GM19452 (cell line): ENCODE results near the gene NOP53.
"Not testable (repeated sequence)": the region's sequence is repeated elsewhere in the genome, so short reads cannot be mapped to it uniquely, and the experiment has no call there.

ENCODE experiments used
- ATAC-seq: cut with Tn5 transposase; IDR thresholded peaks from one replicate; pipeline ENCODE4 v1.9.1; 2021; ENCODE audit not compliant: unreplicated experiment

Gene NOP53

DNA sequence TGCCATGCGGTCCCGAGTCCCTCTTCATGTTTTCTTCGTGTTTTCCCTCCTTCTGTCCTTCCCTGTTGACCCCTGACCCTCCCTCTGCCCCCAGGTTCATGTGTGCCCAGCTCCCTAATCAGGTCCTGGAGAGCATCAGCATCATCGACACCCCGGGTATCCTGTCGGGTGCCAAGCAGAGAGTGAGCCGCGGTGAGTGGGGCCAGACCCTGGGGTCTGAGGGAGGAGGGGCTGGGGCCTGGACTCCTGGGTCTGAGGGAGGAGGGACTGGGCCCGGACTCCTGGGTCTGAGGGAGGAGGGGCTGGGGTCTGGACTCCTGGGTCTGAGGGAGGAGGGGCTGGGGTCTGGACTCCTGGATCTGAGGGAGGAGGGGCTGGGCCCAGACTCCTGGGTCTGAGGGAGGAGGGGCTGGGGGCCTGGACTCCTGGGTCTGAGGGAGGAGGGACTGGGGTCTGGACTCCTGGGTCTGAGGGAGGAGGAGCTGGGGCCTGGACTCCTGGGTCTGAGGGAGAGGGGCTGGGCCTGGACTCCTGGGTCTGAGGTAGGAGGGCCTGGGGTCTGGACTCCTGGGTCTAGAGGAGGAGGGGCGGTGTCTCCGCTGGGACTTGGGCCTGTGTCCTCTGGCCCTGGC, 26.8 kb upstream of the NOP53 start:
- ATAC-seq, result not testable (repeated sequence)

DNA sequence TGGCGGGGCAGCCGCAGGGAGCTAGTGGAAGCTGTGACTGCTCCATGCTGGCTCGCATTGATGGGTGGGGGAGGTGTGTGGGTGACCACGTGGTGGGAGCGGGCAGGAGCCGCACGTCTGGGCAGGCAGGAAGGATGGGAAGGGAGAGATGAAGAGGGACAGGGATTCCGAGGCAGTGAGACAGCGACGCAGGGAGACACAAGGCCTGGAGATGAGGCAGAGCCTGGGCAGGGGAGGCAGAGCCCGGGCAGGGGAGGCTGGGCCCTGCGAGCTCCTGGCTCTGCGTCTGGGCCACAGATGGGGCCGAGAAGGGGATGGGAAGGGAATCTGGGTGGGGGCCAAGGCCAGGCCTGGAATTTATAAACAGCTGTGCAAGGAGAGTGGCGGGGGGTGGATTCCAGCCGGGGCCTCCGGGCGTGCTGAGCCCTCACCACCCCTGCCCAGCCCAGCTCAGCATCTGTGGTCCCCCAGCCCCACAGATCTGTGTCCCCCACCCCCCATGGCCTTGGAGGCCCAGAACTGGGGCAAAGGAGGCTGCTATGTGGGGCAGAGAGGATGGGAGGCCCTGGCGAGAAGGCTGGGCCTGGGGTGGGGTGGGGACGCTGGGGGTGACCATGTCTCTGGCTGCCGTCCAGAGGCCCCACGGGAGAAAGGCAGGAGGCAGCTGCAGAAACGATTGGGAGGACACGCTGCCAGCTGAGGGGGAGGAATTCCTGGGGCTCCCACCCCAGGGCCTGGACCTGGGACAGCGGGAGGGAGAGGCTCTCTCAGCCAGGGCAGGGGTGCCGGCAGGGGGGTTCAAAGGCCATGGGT, 26.1 kb upstream of the NOP53 start:
- ATAC-seq, result no peak

DNA sequence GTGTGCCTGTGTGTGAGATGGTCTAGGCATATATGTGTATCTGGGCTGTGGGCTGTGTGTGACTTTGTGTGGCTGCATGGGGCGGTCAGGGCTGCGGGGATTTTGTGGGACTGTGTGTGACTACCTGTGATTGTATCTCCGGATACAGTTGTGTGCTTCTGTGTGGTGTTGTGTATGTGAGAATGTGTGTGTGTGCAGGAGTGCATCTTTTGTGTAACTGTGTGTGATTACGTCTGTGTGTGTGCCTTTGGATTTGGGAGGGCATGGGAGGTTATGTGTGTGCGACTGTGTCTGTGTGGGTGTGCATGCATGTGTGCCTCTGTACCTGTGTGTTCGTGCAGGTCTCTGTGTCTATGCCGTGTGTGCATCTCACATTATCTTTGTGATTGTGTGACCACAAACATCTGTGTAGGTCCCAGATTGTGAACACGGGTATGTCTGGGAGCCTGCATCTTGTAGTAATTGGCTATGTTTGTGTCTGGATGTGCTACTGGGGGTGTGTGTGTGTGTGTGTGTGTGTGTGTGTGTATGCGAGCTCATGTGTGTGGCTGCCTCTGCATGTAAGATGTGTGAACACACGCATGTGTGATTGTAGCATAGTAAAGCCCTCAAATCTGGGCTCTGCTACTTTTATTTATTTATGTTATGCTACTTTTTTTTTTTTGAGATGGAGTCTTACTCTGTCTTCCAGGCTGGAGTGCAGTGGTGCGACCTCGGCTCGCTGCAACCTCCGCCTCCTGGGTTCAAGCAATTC, 24.5 kb upstream of the NOP53 start:
- no peak for ATAC-seq

GRCh38 chr19:47723581-47723940, 21.8 kb upstream of the NOP53 start:
- no peak for ATAC-seq

DNA sequence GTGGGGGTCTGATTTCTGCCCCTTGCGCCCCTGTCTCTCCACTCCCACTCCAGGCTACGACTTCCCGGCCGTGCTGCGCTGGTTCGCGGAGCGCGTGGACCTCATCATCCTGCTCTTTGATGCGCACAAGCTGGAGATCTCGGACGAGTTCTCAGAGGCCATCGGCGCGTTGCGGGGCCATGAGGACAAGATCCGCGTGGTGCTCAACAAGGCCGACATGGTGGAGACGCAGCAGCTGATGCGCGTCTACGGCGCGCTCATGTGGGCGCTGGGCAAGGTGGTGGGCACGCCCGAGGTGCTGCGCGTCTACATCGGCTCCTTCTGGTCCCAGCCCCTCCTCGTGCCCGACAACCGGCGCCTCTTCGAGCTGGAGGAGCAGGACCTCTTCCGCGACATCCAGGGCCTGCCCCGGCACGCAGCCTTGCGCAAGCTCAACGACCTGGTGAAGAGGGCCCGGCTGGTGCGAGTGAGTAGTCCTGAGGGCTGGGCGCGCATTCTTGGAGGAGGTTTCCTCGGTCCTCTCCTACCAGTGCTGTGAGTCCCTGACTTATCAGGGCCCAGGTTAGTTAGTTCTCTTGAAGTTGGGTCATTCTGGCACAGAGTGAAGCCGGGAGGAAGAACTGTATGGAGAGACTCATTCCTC, 19.5 kb upstream of the NOP53 start:
- ATAC-seq, result no peak

- ATAC-seq, result no peak
Observed at GRCh38 chr19:47726467-47726866, 18.9 kb upstream of the NOP53 start.

- not testable (repeated sequence) for ATAC-seq
Observed at GRCh38 chr19:47728295-47728694, 17.1 kb upstream of the NOP53 start.

GRCh38 chr19:47729468-47729798, 15.9 kb upstream of the NOP53 start:
- no peak for ATAC-seq

- ATAC-seq, result no peak
Observed at GRCh38 chr19:47729799-47730520, 15.4 kb upstream of the NOP53 start.

DNA sequence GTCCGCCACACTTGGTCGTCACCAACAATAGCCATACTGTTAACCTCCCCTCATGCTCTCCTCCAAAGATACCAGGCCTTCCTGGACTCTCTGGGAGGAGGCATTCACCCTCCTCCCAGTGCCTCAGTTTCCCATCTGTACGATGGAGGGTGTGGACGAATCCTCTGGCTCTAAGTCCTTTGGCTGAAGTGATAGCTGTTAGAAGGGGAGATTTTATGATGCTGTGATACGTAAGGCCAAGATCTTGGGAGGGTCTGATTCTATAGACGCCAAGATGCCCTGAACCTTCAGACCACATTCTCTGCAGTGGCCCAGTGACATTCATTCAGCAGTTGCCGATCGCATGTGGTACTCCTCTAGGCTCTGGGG, 14.8 kb upstream of the NOP53 start:
- ATAC-seq, result no peak

GRCh38 chr19:47730910-47731309, 14.4 kb upstream of the NOP53 start:
- ATAC-seq, result no peak

GRCh38 chr19:47735131-47735530, 10.2 kb upstream of the NOP53 start:
- ATAC-seq, result no peak

DNA sequence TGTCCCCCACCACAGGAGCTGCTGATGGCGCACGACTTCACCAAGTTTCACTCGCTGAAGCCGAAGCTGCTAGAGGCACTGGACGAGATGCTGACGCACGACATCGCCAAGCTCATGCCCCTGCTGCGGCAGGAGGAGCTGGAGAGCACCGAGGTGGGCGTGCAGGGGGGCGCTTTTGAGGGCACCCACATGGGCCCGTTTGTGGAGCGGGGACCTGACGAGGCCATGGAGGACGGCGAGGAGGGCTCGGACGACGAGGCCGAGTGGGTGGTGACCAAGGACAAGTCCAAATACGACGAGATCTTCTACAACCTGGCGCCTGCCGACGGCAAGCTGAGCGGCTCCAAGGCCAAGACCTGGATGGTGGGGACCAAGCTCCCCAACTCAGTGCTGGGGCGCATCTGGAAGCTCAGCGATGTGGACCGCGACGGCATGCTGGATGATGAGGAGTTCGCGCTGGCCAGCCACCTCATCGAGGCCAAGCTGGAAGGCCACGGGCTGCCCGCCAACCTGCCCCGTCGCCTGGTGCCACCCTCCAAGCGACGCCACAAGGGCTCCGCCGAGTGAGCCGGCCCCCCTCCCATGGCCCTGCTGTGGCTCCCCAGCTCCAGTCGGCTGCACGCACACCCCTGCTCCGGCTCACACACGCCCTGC, 4.4 kb upstream of the NOP53 start:
- no peak for ATAC-seq

DNA sequence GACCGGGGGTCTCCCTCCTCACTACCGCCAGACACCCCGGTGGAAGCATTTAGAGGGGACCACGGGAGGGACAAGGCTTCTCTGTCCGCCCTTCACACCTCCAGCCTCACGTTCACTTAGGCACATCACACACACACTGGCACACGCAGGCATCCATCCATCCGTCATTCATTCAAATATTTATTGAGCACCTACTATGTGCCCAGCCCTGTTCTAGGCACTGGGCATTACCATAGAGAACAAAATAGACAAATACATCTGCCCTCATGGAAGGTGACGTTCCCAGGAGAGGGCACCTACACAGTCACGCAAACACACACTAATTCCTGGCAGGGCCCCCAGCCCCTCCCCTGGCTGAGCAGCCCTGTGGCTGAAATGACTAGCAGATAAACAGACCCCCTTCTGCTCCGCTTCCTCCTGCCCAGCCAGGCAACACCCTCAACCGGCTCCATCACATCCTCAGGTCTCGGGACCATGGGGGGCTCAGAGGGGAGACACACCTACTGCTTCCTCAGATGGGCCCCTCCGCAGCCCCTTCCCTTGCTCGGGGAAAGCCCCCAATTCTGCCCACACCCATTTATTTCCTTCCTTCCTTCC, 3.7 kb upstream of the NOP53 start:
- ATAC-seq, result no peak

DNA sequence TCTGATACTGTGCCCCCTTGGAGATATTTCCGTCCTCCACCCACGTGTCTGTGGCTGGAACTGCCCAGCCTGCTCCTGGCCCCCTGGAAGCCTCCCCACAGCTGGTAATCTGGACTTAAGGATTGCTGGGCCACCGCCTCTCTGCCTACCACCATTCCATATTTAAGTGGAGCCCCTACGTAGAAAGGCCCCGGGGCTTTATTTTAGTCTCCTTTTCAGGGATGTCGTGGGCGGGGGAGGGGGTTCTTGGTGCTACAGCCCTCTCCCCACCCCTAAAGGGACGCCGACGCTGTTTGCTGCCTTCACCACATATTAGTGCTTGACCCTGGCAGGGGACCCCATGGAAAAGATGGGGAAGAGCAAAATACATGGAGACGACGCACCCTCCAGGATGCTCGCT, 2.7 kb upstream of the NOP53 start:
- ATAC-seq, result no peak

- ATAC-seq, result not testable (repeated sequence)
Observed at GRCh38 chr19:47746129-47746528, 783 bp downstream of the NOP53 start.

DNA sequence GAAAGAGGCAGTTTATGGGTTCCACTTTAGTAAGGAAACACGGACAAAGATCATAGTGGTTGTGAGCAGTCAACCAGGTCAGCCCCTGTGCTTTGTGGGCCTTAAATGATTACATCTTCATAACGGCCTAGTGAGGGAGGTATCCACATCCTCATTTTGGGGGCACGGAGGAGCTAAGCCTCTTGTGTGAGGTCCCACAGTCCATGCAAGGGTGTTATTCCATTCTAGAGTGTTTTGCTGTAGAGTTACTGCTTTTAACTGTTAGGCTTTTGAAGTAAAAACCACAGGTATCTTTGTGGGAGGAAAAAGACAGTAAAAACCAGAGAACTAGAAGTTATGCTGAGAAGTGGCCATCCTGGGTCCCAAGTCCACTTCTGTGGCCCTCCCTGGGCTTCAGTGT, 4.0 kb downstream of the NOP53 start:
- no peak for ATAC-seq

DNA sequence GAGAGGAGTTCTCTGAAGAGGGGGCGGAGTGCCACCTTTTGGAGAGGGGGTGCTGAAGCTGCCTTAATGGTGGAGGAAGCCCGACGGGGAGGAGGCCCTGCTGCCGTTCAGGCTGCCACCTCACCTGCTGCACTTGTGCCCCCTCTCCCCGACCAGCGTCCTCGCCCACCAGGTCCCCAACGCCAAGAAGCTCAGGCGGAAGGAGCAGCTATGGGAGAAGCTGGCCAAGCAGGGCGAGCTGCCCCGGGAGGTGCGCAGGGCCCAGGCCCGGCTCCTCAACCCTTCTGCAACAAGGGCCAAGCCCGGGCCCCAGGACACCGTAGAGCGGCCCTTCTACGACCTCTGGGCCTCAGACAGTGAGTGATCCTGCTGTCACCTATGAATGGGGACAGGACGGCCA, 5.4 kb downstream of the NOP53 start:
- no peak for ATAC-seq

- ATAC-seq, result no peak
Observed at GRCh38 chr19:47752440-47753211, 7.3 kb downstream of the NOP53 start.
